A549 (cell line): ENCODE measurements around the gene VWF. TPM values are rescaled to one million over a fixed set of nuclear protein-coding genes. Genes with fewer than 3 reads are reported as not detected.

ENCODE experiments used
- ATAC-seq, 2 experiments: fragments of 200-7000 bp in 1 of 2; fragments of >200 bp in 1 of 2; cut with Nextera tagmentation in 1 of 2; cut with Tn5 transposase in 1 of 2; 3 replicates each; pipeline versions ENCODE4 v1.8.0 to v1.9.1; 2018 to 2020; ENCODE audit warnings: mild to moderate bottlenecking in 1 of 2, moderate library complexity in 1 of 2
- CTCF ChIA-PET: fragments of 300-600 bp; sonication (Branson Sonifier 250); formaldehyde crosslinking; extraction: SDS; loops from one replicate; lab custom pipeline; 2021; ENCODE audit warnings: antibody characterized with exemption, inconsistent platforms; lab: Yijun Ruan, JAX
- POLR2A ChIA-PET: fragments of 350-600 bp; formaldehyde crosslinking; extraction: SDS; loops from one replicate; lab custom pipeline; 2021; ENCODE audit warnings: antibody characterized with exemption, inconsistent platforms; lab: Yijun Ruan, JAX
- DNase-seq, 2 experiments: peaks; one replicate each; pipeline versions ENCODE4 v3.0.0 to v3.0.0-alpha.2; 2011 to 2016; ENCODE audit warnings: low read depth in 1 of 2, low spot score in 1 of 2
- FAIRE-seq: peaks from 2 replicates; lab custom pipeline; 2011; peaks lifted over from hg19 to GRCh38; lab: Jason Lieb, UNC
- H3K27ac ChIP-seq, 2 experiments: fragments of >200 bp; sonication (Bioruptor Twin); formaldehyde crosslinking; 3 replicates each; pipeline ENCODE4 v1.5.1; 2016 to 2017
- H3K4me1 ChIP-seq: fragments of >200 bp; sonication (Bioruptor Twin); formaldehyde crosslinking; 3 replicates; pipeline ENCODE4 v1.6.1; 2016
- H3K4me2 ChIP-seq: fragments of >200 bp; sonication (Bioruptor Twin); formaldehyde crosslinking; 3 replicates; pipeline ENCODE4 v1.6.1; 2016
- H3K4me3 ChIP-seq: fragments of >200 bp; sonication (Bioruptor Twin); formaldehyde crosslinking; 3 replicates; pipeline ENCODE4 v1.5.1; 2016
- H3K9me3 ChIP-seq: fragments of >200 bp; sonication (Bioruptor Twin); formaldehyde crosslinking; 3 replicates; pipeline ENCODE4 v1.6.1; 2016
- BHLHE40 ChIP-seq: IDR thresholded peaks from 2 replicates; pipeline ENCODE4 v1.6.1; 2012; ENCODE audit warnings: low read depth, low read length, inconsistent platforms
- CHD4 ChIP-seq: fragments of 200-600 bp; sonication (generic); IDR thresholded peaks from 2 replicates; pipeline ENCODE4 v1.6.1; 2016; ENCODE audit warnings: antibody characterized with exemption, mild to moderate bottlenecking, borderline replicate concordance
- ESRRA ChIP-seq: fragments of 150-350 bp; IDR thresholded peaks from 2 replicates; pipeline ENCODE4 v1.6.1; 2014; ENCODE audit warnings: mild to moderate bottlenecking, low read length, borderline replicate concordance
- FOSB ChIP-seq: fragments of 250-450 bp; sonication (Bioruptor Pico); IDR thresholded peaks from 2 replicates; pipeline ENCODE4 v1.5.0; 2020; ENCODE audit warnings: mild to moderate bottlenecking, moderate library complexity
- FOSL2 ChIP-seq, 2 experiments: fragments of 450-650 bp in 1 of 2; fragments of >200 bp in 1 of 2; sonication (Bioruptor Twin) in 1 of 2; formaldehyde crosslinking; IDR thresholded peaks; 2 replicates each; pipeline versions ENCODE4 v1.5.0 to v1.6.1; 2016 to 2020; ENCODE audit warnings: mild to moderate bottlenecking in 1 of 2, moderate library complexity in 1 of 2
- FOXS1 ChIP-seq: fragments of 250-450 bp; sonication (Bioruptor Pico); IDR thresholded peaks from 2 replicates; pipeline ENCODE4 v1.5.0; 2020; ENCODE audit warnings: mild to moderate bottlenecking, moderate library complexity
- HDAC2 ChIP-seq: fragments of 200-600 bp; sonication (generic); IDR thresholded peaks from 2 replicates; pipeline ENCODE4 v1.6.1; 2016
- HMGXB4 ChIP-seq: fragments of 250-450 bp; sonication (Bioruptor Pico); IDR thresholded peaks from 2 replicates; pipeline ENCODE4 v1.5.0; 2021; ENCODE audit warnings: mild to moderate bottlenecking, moderate library complexity, borderline replicate concordance
- KDM1A ChIP-seq: fragments of 200-600 bp; sonication (generic); IDR thresholded peaks from 2 replicates; pipeline ENCODE4 v1.6.1; 2016; ENCODE audit warnings: low read depth, mild to moderate bottlenecking
- KDM5A ChIP-seq: fragments of 200-600 bp; sonication (generic); IDR thresholded peaks from 2 replicates; pipeline ENCODE4 v1.6.1; 2016; ENCODE audit warnings: antibody characterized with exemption, mild to moderate bottlenecking
- NFE2L2 ChIP-seq: fragments of 150-350 bp; conservative IDR thresholded peaks from 2 replicates; pipeline ENCODE4 v1.6.1; 2014; ENCODE audit warnings: low read length
- NR3C1 ChIP-seq: fragments of >200 bp; sonication (Bioruptor Twin); formaldehyde crosslinking; IDR thresholded peaks from 3 replicates; pipeline ENCODE4 v1.6.1; 2017
- PBX3 ChIP-seq: IDR thresholded peaks from 2 replicates; pipeline ENCODE4 v1.6.1; 2012
- RCOR1 ChIP-seq: fragments of 150-350 bp; IDR thresholded peaks from 2 replicates; pipeline ENCODE4 v1.6.1; 2014; ENCODE audit warnings: antibody characterized with exemption, low read length, low read depth
- RFX5 ChIP-seq: fragments of 450-650 bp; IDR thresholded peaks from 2 replicates; pipeline ENCODE4 v1.7.1; 2014; ENCODE audit warnings: antibody characterized with exemption, mild to moderate bottlenecking, moderate library complexity
- RNF2 ChIP-seq: fragments of 200-600 bp; sonication (generic); IDR thresholded peaks from 2 replicates; pipeline ENCODE4 v1.6.1; 2016; ENCODE audit warnings: low read depth, mild to moderate bottlenecking, antibody characterized with exemption, moderate library complexity, borderline replicate concordance
- SMC3 ChIP-seq: fragments of >200 bp; sonication (Bioruptor Twin); formaldehyde crosslinking; IDR thresholded peaks from 3 replicates; pipeline ENCODE4 v1.6.1; 2018; ENCODE audit warnings: inconsistent platforms
- WGBS: methylation state at CpG from one replicate; pipeline ENCODE4 v1.1.6; 2017; ENCODE audit errors: missing lambda C conversion rate; 5-methylcytosine and 5-hydroxymethylcytosine counted together
- polyA plus RNA-seq, 4 experiments: library from polyadenylated mRNA; depleted of rRNA in 3 of 4; stranded (reverse); fragments of >200 nt; fragmentation: RNase III in 1 of 4; extraction: RNeasy Plus Mini Kit Qiagen cat#74134 plus additional on column Dnase treatment in 1 of 4; gene quantifications; 2 replicates in 3 of 4; 3 replicates in 1 of 4; pipeline ENCODE4 v1.2.3, GENCODE V29; 2011 to 2017
- TF ChIP-seq, protein P1 (sequence below): fragments of 450-650 bp; IDR thresholded peaks from 2 replicates; pipeline ENCODE4 v1.6.1; 2014; ENCODE audit warnings: antibody characterized with exemption
- TF ChIP-seq, protein P2 (sequence below): fragments of 150-350 bp; IDR thresholded peaks from 2 replicates; pipeline ENCODE4 v1.6.1; 2014; ENCODE audit warnings: low read depth, mild to moderate bottlenecking, low read length
- TF ChIP-seq, protein P3 (sequence below): fragments of 250-450 bp; sonication (Bioruptor Pico); IDR thresholded peaks from 2 replicates; pipeline ENCODE4 v1.5.0; 2020; ENCODE audit warnings: low read depth, mild to moderate bottlenecking, moderate library complexity

The VWF gene
- polyA plus RNA-seq, 2 of the 4 experiments (the other 2 are of a cell fraction), result 0.01 TPM; not detected in 1

DNA sequence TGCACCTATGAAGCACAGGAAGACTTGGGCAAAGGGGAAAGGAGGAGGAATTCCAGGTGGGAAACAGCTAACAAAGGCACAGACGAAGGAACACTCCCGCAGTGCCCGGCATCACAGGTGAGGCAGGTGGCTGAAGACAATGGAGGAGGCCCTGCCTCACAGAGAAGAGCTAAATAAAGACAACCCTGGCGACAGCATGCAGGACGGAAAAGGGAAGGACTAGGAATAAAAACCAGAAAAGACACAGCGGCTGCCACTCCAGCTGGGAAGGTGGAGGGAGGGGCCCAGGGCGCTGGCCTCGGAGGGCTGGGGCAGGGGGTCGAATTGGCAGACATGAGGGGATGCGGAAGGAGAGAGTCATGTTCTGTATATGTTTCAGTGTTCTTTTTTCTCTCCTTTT, 136.4 kb downstream of the VWF start (continued):
- TF ChIP-seq, protein P1, sequence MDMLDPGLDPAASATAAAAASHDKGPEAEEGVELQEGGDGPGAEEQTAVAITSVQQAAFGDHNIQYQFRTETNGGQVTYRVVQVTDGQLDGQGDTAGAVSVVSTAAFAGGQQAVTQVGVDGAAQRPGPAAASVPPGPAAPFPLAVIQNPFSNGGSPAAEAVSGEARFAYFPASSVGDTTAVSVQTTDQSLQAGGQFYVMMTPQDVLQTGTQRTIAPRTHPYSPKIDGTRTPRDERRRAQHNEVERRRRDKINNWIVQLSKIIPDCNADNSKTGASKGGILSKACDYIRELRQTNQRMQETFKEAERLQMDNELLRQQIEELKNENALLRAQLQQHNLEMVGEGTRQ, result no peak
- no peak for TF ChIP-seq NR3C1
- TF ChIP-seq, all 56 proteins: peak for 0

GRCh38 chr12:5987573-5987972, 136.9 kb downstream of the VWF start:
- H3K4me3 ChIP-seq, result no peak overlapping the region
- H3K4me2 ChIP-seq, result no peak overlapping the region
- CTCF ChIA-PET, result interaction anchor here (0.9 to 6.6 kb wide), 34 partner anchors 8 to 575 kb away, joined by 3 to 361 read pairs (median 7); no protein-coding TSS in a partner anchor
- ATAC-seq, result no peak
- H3K27ac ChIP-seq, result no peak overlapping the region
- TF ChIP-seq RNF2 (no peak), SMC3 (no peak), HMGXB4 (no peak)
- TF ChIP-seq, protein P2, sequence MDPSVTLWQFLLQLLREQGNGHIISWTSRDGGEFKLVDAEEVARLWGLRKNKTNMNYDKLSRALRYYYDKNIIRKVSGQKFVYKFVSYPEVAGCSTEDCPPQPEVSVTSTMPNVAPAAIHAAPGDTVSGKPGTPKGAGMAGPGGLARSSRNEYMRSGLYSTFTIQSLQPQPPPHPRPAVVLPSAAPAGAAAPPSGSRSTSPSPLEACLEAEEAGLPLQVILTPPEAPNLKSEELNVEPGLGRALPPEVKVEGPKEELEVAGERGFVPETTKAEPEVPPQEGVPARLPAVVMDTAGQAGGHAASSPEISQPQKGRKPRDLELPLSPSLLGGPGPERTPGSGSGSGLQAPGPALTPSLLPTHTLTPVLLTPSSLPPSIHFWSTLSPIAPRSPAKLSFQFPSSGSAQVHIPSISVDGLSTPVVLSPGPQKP, result no peak
- no peaks in the 10 kb centered on the region for H3K4me1 ChIP-seq
- POLR2A ChIA-PET, result interaction anchor here (1.2 kb wide), 1 partner anchor 50 kb away, joined by 4 read pairs; no protein-coding TSS in a partner anchor
- 35% methylated on average over 5 of the region's 5 CpGs for WGBS
- FAIRE-seq, result no peak
- DNase-seq, result no peak
- H3K9me3 ChIP-seq, result no peaks in the 10 kb centered on the region

- ATAC-seq (no peak), FAIRE-seq (no peak), DNase-seq (no peak)
- POLR2A ChIA-PET, result no interaction called here
- no peak overlapping the region for H3K4me2 ChIP-seq
- no peaks in the 10 kb centered on the region for H3K9me3 ChIP-seq
- H3K4me1 ChIP-seq, result no peaks in the 10 kb centered on the region
- CTCF ChIA-PET, result no interaction called here
- H3K27ac ChIP-seq, result no peak overlapping the region
- 51% methylated on average over 8 of the region's 8 CpGs for WGBS
- TF ChIP-seq FOSB (no peak), KDM5A (no peak), RCOR1 (no peak), CHD4 (no peak), PBX3 (no peak), KDM1A (no peak), FOSL2 (IDR thresholded peaks at IDR 0.05) (no peak), FOSL2 (CRISPR knock-in tag; IDR thresholded peaks at IDR 0.05) (no peak), RFX5 (no peak), BHLHE40 (no peak), ESRRA (no peak), NFE2L2 (no peak), HDAC2 (no peak), FOXS1 (CRISPR knock-in tag) (no peak)
- TF ChIP-seq, protein P1, result no peak
- TF ChIP-seq, protein P3, sequence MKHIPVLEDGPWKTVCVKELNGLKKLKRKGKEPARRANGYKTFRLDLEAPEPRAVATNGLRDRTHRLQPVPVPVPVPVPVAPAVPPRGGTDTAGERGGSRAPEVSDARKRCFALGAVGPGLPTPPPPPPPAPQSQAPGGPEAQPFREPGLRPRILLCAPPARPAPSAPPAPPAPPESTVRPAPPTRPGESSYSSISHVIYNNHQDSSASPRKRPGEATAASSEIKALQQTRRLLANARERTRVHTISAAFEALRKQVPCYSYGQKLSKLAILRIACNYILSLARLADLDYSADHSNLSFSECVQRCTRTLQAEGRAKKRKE (CRISPR knock-in tag), result no peak
- TF ChIP-seq, all 56 proteins: peak for 0
- H3K4me3 ChIP-seq, result no peak overlapping the region
Measured at GRCh38 chr12:5985471-5985870, 139.0 kb downstream of the VWF start.
